ENCODE measurements around the gene RNF214.

DNA sequence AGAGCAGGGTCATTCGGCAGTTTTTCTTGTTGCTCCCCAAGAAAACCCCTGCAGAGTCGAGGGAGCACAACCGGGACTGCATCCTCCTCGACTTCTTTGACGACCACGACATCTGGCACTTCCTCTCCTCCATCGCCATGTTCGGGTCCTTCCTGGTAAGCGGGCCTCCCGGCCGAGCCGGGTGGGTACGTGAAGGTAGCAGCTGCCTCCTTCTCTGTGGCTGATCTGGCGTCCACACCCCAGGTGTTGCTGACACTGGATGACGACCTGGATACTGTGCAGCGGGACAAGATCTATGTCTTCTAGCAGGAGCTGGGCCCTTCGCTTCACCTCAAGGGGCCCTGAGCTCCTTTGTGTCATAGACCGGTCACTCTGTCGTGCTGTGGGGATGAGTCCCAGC, 36.7 kb upstream of the RNF214 start:
- TF ChIP-seq, protein P1, sequence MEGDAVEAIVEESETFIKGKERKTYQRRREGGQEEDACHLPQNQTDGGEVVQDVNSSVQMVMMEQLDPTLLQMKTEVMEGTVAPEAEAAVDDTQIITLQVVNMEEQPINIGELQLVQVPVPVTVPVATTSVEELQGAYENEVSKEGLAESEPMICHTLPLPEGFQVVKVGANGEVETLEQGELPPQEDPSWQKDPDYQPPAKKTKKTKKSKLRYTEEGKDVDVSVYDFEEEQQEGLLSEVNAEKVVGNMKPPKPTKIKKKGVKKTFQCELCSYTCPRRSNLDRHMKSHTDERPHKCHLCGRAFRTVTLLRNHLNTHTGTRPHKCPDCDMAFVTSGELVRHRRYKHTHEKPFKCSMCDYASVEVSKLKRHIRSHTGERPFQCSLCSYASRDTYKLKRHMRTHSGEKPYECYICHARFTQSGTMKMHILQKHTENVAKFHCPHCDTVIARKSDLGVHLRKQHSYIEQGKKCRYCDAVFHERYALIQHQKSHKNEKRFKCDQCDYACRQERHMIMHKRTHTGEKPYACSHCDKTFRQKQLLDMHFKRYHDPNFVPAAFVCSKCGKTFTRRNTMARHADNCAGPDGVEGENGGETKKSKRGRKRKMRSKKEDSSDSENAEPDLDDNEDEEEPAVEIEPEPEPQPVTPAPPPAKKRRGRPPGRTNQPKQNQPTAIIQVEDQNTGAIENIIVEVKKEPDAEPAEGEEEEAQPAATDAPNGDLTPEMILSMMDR (CRISPR knock-in tag; IDR thresholded peaks at IDR 0.05) = no peak
- TF ChIP-seq HOXD1 (CRISPR knock-in tag; IDR thresholded peaks at IDR 0.05) (no peak), SMC3 (IDR thresholded peaks at IDR 0.05; ENCODE audit: low read length) (no peak), DNMT3B (CRISPR knock-in tag; conservative IDR thresholded peaks at IDR 0.05) (no peak), EZH2 (conservative IDR thresholded peaks at IDR 0.05; ENCODE audit: low read depth, low read length) (no peak), HNRNPUL1 (IDR thresholded peaks at IDR 0.05; ENCODE audit: low read depth, low read length) (no peak), CHD4 (IDR thresholded peaks at IDR 0.05; ENCODE audit: borderline replicate concordance, low read length) (no peak), CHD2 (IDR thresholded peaks at IDR 0.05; ENCODE audit: low read depth, low read length) (no peak), KLF13 (CRISPR knock-in tag; IDR thresholded peaks at IDR 0.05) (no peak)
- TF ChIP-seq, protein P2, sequence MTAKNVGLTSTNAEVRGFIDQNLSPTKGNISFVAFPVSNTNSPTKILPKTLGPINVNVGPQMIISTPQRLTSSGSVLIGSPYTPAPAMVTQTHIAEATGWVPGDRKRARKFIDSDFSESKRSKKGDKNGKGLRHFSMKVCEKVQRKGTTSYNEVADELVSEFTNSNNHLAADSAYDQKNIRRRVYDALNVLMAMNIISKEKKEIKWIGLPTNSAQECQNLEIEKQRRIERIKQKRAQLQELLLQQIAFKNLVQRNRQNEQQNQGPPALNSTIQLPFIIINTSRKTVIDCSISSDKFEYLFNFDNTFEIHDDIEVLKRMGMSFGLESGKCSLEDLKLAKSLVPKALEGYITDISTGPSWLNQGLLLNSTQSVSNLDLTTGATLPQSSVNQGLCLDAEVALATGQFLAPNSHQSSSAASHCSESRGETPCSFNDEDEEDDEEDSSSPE (CRISPR knock-in tag; IDR thresholded peaks at IDR 0.05) = no peak
- TF ChIP-seq, protein P3, sequence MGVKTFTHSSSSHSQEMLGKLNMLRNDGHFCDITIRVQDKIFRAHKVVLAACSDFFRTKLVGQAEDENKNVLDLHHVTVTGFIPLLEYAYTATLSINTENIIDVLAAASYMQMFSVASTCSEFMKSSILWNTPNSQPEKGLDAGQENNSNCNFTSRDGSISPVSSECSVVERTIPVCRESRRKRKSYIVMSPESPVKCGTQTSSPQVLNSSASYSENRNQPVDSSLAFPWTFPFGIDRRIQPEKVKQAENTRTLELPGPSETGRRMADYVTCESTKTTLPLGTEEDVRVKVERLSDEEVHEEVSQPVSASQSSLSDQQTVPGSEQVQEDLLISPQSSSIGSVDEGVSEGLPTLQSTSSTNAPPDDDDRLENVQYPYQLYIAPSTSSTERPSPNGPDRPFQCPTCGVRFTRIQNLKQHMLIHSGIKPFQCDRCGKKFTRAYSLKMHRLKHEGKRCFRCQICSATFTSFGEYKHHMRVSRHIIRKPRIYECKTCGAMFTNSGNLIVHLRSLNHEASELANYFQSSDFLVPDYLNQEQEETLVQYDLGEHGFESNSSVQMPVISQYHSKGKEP (CRISPR knock-in tag; IDR thresholded peaks at IDR 0.05) = no peak
- TF ChIP-seq, protein P4, sequence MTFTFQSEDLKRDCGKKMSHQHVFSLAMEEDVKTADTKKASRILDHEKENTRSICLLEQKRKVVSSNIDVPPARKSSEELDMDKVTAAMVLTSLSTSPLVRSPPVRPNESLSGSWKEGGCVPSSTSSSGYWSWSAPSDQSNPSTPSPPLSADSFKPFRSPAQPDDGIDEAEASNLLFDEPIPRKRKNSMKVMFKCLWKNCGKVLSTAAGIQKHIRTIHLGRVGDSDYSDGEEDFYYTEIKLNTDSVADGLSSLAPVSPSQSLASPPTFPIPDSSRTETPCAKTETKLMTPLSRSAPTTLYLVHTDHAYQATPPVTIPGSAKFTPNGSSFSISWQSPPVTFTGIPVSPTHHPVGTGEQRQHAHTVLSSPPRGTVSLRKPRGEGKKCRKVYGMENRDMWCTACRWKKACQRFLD (CRISPR knock-in tag; IDR thresholded peaks at IDR 0.05; ENCODE audit: borderline replicate concordance) = no peak

All from HepG2 (cell line).